ENCODE data around the gene ALG14. TPM values are rescaled to one million over a fixed set of nuclear protein-coding genes. Genes with fewer than 3 reads are reported as not detected.

ALG14 gene
- total and polyA plus RNA-seq, 2 of the 4 experiments (the other 2 are of a cell fraction): 1.7 to 2.0 TPM

- no peak overlapping the region for H3K23ac ChIP-seq (ENCODE audit: low read depth, low read length)
- H3K56ac ChIP-seq (ENCODE audit: extremely low read depth, insufficient read depth, low read length): no peak overlapping the region
- H3K14ac ChIP-seq (replicated peaks; ENCODE audit: low read depth, low read length): no peak overlapping the region
- no peak overlapping the region for H2BK5ac ChIP-seq (ENCODE audit: low read depth, low read length, poor library complexity, severe bottlenecking)
- no peak for TF ChIP-seq USF2 (IDR thresholded peaks at IDR 0.05; ENCODE audit: low read depth, low read length)
- no peak for TF ChIP-seq SMC3 (IDR thresholded peaks at IDR 0.05; ENCODE audit: low read depth, low read length)
- no peak for TF ChIP-seq BHLHE40 (IDR thresholded peaks at IDR 0.05; ENCODE audit: low read depth, low read length)
- no peak for TF ChIP-seq MAZ (IDR thresholded peaks at IDR 0.05; ENCODE audit: borderline replicate concordance, low read depth, low read length)
- H2AFZ ChIP-seq (replicated peaks; ENCODE audit: low read length, poor library complexity): no peak overlapping the region
- no peak overlapping the region for H2AK5ac ChIP-seq (ENCODE audit: low read depth, low read length)
- ChIA-PET CTCF (no interaction called here), POLR2A (ENCODE audit: unreplicated experiment) (no interaction called here)
- no peak overlapping the region for H2BK120ac ChIP-seq (ENCODE audit: low read depth, low read length)
- H3K27ac ChIP-seq (ENCODE audit: insufficient read depth, low read length): no peak overlapping the region
- no peaks in the 10 kb centered on the region for H3K9me3 ChIP-seq (ENCODE audit: control insufficient read depth, insufficient read depth, low read length)
- no peaks in the 10 kb centered on the region for H3K9me1 ChIP-seq (ENCODE audit: insufficient read depth, low read length)
- H4K91ac ChIP-seq (ENCODE audit: insufficient read depth, low read depth, low read length): no peak overlapping the region
- intact Hi-C loops (cut with micrococcal nuclease): no loop called here
- H3K18ac ChIP-seq (ENCODE audit: low read depth, low read length): no peak overlapping the region
- 0 out of 2 replicates have a peak overlapping the region, but pooled peaks have one; percentile 14 for H2BK20ac ChIP-seq (ENCODE audit: low read depth, low read length)
- H4K8ac ChIP-seq (ENCODE audit: low read depth in 2 of 2, low read length in 2 of 2): no peak overlapping the region
- no peaks in the 10 kb centered on the region for H3K79me1 ChIP-seq (ENCODE audit: low read depth in 1 of 2, low read length in 2 of 2)
- ATAC-seq (ENCODE audit: low read depth) (no peak), DNase-seq (no peak)
- dilution Hi-C loops (cut with HindIII; ENCODE audit: low sequenced_read_pairs, unreplicated experiment): no loop called here
- H2AK9ac ChIP-seq (replicated peaks; ENCODE audit: low read depth, low read length, poor library complexity): no peak overlapping the region
- no peak overlapping the region for H3K9ac ChIP-seq (ENCODE audit: low read depth, low read length)
- H3K4me3 ChIP-seq (ENCODE audit: insufficient read depth, low read depth, low read length): no peak overlapping the region
- no TSS peak for BruUV-seq (replicated peaks)
- no peaks in the 10 kb centered on the region for H3K36me3 ChIP-seq (ENCODE audit: control insufficient read depth, insufficient read depth, low read length)
- in situ Hi-C loops (cut with MboI; ENCODE audit: low sequenced_read_pairs): no loop called here
- H2BK15ac ChIP-seq (ENCODE audit: low read depth, low read length): no peak overlapping the region
- H3K4me2 ChIP-seq (ENCODE audit: low read depth, low read length): no peak overlapping the region
- H3K4ac ChIP-seq (ENCODE audit: low read depth, low read length): no peak overlapping the region
- H4K20me1 ChIP-seq (ENCODE audit: insufficient read depth, low read length): no peaks in the 10 kb centered on the region
- H4K5ac ChIP-seq (ENCODE audit: low read depth, low read length): no peak overlapping the region
- H3K4me1 ChIP-seq (ENCODE audit: control insufficient read depth, insufficient read depth, low read length): peaks cover 14% of the 10 kb centered on the region
- H3K27me3 ChIP-seq (ENCODE audit: control insufficient read depth, insufficient read depth, low read length): no peaks in the 10 kb centered on the region
These were observed 119.6 kb downstream of the ALG14 start for GRCh38 chr1:94953107-94953506.
